NCI-H2196 treated with DMSO at 0.1 percent for 48 hours (cell line): ENCODE measurements around the gene MAP3K4.

Experiments used
- DNase-seq: peaks from one replicate; lab custom pipeline; 2025; ENCODE audit not compliant: unreplicated experiment; lab: John Stamatoyannopoulos, UW

Gene MAP3K4

GRCh38 chr6:161001421-161001820 lies 9.9 kb downstream of the MAP3K4 start:
- no peak for DNase-seq

- no peak for DNase-seq
These were observed 11.8 kb downstream of the MAP3K4 start for GRCh38 chr6:161003336-161003735.

DNA sequence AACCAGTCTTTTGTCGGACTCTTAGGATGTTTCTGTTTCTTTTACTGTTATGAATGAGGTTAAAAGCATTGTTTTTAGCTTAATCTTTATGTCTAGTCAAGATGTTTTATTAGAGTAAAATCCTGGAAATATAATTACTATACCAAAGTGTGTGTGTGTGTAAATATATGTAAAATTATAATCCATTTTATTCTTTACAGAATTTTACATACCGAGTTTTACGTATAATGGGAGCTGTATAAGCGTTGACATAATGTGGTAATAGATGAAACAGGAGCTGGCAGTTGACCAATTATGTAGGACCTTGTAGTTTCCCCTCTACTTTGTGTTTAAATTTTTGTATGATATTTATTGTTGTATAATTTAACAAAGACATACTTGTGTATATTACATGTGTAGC lies 16.7 kb downstream of the MAP3K4 start:
- no peak for DNase-seq

GRCh38 chr6:161009991-161010390 lies 18.4 kb downstream of the MAP3K4 start:
- no peak for DNase-seq

GRCh38 chr6:161010418-161010817 lies 18.8 kb downstream of the MAP3K4 start:
- DNase-seq: no peak

DNA sequence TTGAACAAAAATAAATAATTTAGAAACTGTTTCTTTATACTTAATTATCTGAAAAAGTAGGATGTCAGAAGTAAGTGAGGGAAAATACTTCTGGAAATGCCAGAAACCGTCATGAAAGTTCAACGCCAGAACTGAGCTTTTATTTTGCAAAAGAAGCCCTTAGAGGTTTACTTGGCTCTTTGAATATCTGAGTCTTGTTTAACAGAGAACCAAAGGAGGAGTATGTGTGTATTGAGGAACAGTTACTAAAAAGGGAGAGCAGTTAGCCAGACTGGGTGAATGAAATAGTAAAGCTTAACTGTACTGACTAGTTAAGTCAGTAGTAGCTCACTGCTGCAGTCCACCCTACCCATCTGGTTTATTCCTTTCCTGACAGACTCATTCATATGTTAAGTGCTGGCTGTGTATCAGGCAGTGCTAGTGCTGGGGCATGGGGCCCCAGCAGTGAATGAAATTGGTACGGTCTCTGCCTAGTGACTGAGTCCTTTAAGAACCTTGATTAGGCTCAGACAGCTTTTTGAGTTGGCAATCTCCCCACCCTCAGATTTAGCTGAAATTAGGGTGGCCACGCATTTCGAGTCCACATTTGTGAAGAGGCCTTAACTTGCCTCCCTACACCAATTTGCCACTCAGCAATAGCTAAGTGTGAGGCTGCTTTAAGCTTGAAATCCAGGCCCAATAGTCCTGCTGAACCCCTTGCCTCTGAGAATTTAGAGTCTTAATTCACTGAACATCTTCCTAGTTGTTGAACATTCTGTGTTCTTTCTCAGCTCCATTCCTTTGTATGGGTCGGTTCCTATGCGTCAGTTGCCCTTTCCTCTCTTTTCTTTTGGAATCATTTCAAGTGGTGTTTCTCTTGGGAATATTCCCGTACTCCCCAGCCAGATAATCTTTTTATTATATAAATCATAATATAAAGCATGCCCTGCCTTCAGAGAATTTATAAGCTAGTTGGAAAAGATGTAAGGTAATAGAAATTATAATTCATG lies 20.2 kb downstream of the MAP3K4 start:
- no peak for DNase-seq

DNA sequence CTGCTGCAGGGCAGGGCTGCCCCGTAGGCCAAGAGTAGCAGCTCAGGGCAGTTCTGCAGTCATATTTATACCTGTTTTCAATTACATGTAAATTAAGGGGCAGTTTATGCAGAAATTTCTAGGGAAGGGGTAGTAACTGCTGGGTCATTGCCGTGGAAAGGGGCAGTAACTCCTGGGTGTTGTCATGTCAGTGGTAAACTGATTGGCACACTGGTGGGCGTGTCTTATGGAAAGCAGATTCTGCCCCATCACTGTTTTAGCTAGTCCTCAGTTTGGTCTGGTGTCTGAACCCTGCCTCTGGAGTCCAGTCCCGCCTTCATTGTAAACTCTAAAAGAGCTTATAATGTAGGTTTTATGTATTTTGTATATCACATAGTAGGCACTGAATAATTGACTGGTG lies 22.1 kb downstream of the MAP3K4 start:
- no peak for DNase-seq

GRCh38 chr6:161017766-161018564 lies 26.4 kb downstream of the MAP3K4 start:
- no peak for DNase-seq

DNA sequence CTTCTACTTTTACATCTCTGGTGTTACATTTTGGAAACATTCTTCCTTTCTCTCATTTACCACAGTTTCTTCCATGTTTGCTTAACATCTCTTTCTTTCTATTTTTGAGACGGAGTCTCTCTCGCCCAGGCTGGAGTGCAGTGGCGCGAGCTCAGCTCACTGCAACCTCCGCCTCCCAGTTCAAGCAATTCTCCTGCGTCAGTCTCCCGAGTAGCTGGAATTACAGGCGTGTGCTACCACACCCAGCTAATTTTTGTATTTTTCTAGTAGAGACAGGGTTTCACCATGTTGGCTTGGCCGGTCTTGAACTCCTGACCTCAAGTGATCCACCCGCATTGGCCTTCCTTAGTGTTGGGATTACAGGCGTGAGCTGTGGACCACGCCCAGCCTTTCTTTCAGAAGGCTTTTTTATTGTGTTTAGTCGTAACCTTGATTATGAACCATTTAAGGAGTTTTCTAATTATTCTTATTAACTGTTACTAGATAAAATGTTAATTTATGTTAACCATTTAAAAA lies 27.8 kb downstream of the MAP3K4 start:
- no peak for DNase-seq

GRCh38 chr6:161021543-161021942 lies 30.0 kb downstream of the MAP3K4 start:
- no peak for DNase-seq

DNA sequence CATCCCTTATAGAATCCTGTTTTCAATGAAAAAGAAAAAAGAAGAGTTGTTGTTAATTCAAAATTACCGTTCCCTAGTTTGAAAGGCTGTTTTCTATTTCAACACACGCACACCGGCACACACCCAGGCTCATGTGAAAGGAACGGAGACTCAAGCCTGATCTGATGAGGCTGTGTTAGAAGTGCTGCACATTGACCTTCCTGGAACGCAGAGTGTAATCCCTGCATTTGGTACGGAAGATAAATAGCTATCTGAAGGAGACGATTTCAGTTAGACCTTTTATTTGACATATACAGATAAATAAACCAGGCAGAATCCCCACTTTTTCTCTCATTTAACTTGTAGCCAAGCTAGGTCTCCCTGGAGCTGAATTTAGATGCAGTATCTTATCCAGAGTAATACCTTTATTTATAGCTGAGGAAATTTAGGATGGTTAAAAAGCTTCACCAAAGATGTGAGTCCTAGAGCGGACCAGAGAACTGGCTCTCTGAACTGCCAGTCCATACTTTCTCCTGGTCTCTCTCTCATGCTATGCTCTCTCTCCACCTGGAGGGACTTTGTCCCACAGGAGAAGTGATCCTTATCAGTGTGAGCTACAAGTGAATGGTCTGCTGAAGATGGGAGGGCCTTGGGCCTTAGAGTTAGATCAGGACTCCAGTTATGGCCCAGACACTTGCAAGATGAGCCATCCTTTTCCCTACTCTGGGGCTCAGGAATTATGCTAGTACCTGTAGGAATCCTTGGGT lies 30.6 kb downstream of the MAP3K4 start:
- DNase-seq: no peak

GRCh38 chr6:161023316-161023715 lies 31.7 kb downstream of the MAP3K4 start:
- no peak for DNase-seq

GRCh38 chr6:161024364-161024920 lies 32.9 kb downstream of the MAP3K4 start:
- no peak for DNase-seq

GRCh38 chr6:161027385-161027784 lies 35.8 kb downstream of the MAP3K4 start:
- no peak for DNase-seq

- DNase-seq: no peak
These were observed 37.7 kb downstream of the MAP3K4 start for GRCh38 chr6:161029195-161029809.

- DNase-seq: no peak
These were observed 40.3 kb downstream of the MAP3K4 start for GRCh38 chr6:161031721-161032495.

GRCh38 chr6:161033667-161034066 lies 42.1 kb downstream of the MAP3K4 start:
- no peak for DNase-seq

DNA sequence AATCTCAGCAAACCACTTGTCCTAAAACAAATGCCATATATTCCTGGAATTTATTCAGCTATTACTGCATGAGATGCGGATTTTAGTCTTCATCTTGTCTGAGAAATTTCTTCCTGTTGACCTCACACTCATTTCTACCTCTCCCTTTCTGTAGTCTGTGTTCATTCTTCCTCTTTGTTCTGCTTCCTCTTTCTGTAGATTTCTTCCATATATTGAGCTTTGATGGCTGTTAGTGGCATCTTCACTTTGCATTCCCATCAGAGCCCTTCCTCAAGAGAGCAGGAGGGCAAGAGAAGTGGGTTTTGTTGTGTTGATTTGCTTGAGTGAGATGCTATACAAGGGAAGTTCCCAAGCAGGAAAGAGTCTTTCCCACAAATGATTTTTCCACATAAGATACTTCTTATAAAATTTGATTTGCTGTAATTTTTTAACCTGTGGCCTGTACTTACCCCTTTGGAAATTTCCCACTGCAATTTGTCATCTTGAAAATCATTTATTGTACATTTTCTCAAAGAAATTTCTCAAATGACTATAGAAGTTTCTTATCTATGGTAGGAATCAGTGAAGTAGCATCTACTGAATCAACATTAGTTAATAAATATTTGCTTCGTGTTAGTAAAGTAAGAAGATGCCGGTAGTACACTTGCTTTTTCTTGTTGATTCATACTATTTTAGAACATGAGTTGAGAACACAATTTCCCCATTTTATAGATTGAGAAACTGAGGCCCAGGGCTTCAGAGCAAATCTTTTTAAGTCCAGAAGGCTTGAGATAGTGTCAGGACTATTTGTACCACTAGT lies 43.8 kb downstream of the MAP3K4 start:
- no peak for DNase-seq

DNA sequence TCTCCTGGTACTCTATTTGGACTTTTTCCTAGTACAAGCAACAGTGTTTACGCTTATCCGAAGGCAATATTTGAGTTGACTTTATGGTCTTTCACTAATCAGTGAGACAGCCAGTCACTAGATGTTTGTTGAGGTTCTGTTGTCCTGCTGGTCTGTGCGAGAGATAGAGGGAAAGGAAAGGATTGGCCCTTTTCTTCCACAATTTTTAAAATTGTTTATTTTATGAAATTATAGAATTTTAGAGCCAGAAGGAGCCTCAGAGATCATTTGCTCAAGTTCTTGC lies 44.4 kb downstream of the MAP3K4 start:
- no peak for DNase-seq
